ENCODE data around the gene KIF19.
A peak's percentile ranks its signal among the peaks of the same experiment; 100 is the strongest.

KIF19 gene

GRCh38 chr17:74295625-74296547 lies 30.1 kb upstream of the KIF19 start:
- TF ChIP-seq, protein P1, sequence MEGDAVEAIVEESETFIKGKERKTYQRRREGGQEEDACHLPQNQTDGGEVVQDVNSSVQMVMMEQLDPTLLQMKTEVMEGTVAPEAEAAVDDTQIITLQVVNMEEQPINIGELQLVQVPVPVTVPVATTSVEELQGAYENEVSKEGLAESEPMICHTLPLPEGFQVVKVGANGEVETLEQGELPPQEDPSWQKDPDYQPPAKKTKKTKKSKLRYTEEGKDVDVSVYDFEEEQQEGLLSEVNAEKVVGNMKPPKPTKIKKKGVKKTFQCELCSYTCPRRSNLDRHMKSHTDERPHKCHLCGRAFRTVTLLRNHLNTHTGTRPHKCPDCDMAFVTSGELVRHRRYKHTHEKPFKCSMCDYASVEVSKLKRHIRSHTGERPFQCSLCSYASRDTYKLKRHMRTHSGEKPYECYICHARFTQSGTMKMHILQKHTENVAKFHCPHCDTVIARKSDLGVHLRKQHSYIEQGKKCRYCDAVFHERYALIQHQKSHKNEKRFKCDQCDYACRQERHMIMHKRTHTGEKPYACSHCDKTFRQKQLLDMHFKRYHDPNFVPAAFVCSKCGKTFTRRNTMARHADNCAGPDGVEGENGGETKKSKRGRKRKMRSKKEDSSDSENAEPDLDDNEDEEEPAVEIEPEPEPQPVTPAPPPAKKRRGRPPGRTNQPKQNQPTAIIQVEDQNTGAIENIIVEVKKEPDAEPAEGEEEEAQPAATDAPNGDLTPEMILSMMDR (IDR thresholded peaks at IDR 0.05; ENCODE audit: extremely low read depth, missing control alignments) = no peak

DNA sequence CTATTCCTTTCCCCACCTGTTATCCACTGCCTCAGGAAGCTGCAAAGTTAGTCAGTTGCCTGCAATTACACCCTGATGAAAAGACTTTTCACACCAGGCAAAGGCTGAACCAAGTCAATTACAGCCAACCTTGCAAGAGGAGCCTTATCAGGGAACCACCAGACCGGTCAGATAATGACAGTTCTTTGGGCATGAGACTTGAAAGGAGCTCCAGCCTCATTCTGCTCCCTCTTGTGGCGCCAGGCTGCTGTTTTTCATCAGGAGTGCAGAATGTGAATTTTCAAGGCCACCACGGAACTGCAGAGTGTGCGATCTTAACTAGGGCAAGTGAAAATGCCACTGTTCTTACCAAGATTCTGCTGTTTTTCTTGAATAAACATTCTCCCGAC lies 29.5 kb upstream of the KIF19 start:
- TF ChIP-seq, protein P1 (IDR thresholded peaks at IDR 0.05; ENCODE audit: extremely low read depth, missing control alignments) = no peak
- DNase-seq (ENCODE audit: low spot score) = peak; percentile 40

More at GRCh38 chr17:74295625-74296547, 30.1 kb upstream of the KIF19 start:
- no peak for DNase-seq (ENCODE audit: low spot score)

GRCh38 chr17:74297941-74298340 lies 28.1 kb upstream of the KIF19 start:
- TF ChIP-seq, protein P1 (IDR thresholded peaks at IDR 0.05; ENCODE audit: extremely low read depth, missing control alignments) = no peak
- no peak for DNase-seq (ENCODE audit: low spot score)

- DNase-seq (ENCODE audit: low spot score) = no peak
- TF ChIP-seq, protein P1 (IDR thresholded peaks at IDR 0.05; ENCODE audit: extremely low read depth, missing control alignments) = no peak
Observed at GRCh38 chr17:74298778-74299177, 27.2 kb upstream of the KIF19 start.

GRCh38 chr17:74299226-74300009 lies 26.6 kb upstream of the KIF19 start:
- DNase-seq (ENCODE audit: low spot score) = no peak
- TF ChIP-seq, protein P1 (IDR thresholded peaks at IDR 0.05; ENCODE audit: extremely low read depth, missing control alignments) = no peak

GRCh38 chr17:74303305-74303704 lies 22.7 kb upstream of the KIF19 start:
- TF ChIP-seq, protein P1 (IDR thresholded peaks at IDR 0.05; ENCODE audit: extremely low read depth, missing control alignments) = no peak
- no peak for DNase-seq (ENCODE audit: low spot score)

DNA sequence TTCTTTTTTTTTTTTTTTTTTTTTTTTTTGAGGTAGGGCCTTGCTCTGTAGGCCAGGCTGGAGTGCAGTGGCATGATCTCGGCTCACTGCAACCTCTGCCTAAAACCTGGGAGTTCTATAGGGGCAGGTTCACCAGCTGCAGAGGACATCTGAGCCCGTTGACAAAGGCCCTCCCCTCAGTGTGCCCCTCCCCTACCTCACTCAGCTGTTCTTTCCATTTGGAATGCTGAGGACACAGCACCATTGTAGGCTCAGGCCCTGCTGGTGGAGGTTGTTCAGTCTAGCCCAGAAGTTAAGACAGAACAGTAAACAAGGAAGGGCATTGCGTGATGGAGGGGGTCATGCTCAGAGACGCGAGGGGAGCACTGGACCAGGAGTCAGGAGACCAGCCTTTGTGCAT lies 21.8 kb upstream of the KIF19 start:
- DNase-seq (ENCODE audit: low spot score) = no peak

More for the DNA sequence above, 21.8 kb upstream of the KIF19 start:
- TF ChIP-seq, protein P1 (IDR thresholded peaks at IDR 0.05; ENCODE audit: extremely low read depth, missing control alignments) = no peak

Measured in GM20000 (cell line).